B cell (primary cell): ENCODE data around the gene PDK1. TPM values are rescaled to one million over a fixed set of nuclear protein-coding genes. Genes with fewer than 3 reads are reported as not detected.

ENCODE experiments used
- ATAC-seq: fragments of 200-7000 bp; cut with Tn5 transposase; one replicate; pipeline ENCODE4 v1.10.0; 2021; ENCODE audit warnings: low read depth, mild to moderate bottlenecking, moderate number of reproducible peaks, moderate library complexity
- CTCF ChIA-PET: fragments of 350-600 bp; sonication (Branson Sonifier 250); formaldehyde crosslinking; loops from one replicate; lab custom pipeline; 2021; ENCODE audit warnings: antibody characterized with exemption, inconsistent platforms; lab: Charles Lee
- POLR2A ChIA-PET: fragments of 350-600 bp; sonication (Branson Sonifier 250); formaldehyde crosslinking; loops from one replicate; lab custom pipeline; 2021; ENCODE audit warnings: antibody characterized with exemption; lab: Charles Lee
- DNase-seq: peaks from one replicate; pipeline ENCODE4 v3.0.0; 2013
- H2AFZ ChIP-seq: 2 replicates; pipeline ENCODE4 v1.6.1; 2012; ENCODE audit warnings: mild to moderate bottlenecking, low read depth, low read length; ENCODE audit not compliant: insufficient read depth, poor library complexity, severe bottlenecking
- H3K27ac ChIP-seq, 2 donors: 1 replicate in 1 of 2; 2 replicates in 1 of 2; pipeline ENCODE4 v1.5.1; 2012 to 2013; ENCODE audit warnings: low read length in 2 of 2, mild to moderate bottlenecking in 2 of 2, moderate library complexity in 1 of 2
- H3K27me3 ChIP-seq, 4 experiments: fragments of 200-600 bp in 1 of 4; sonication (generic) in 1 of 4; replicated peaks in 1 of 4; 1 replicate in 2 of 4; 2 replicates in 2 of 4; pipeline versions ENCODE4 v1.6.1 to v1.7.0; 2013 to 2016; ENCODE audit warnings: low read length in 3 of 4, mild to moderate bottlenecking in 2 of 4, mixed read lengths in 1 of 4, moderate library complexity in 1 of 4; ENCODE audit not compliant: insufficient read depth in 4 of 4, control insufficient read depth in 3 of 4; ENCODE audit errors: control extremely low read depth in 1 of 4
- H3K36me3 ChIP-seq, 2 experiments: replicated peaks in 1 of 2; 1 replicate in 1 of 2; 2 replicates in 1 of 2; pipeline versions ENCODE4 v1.6.1 to v1.7.1; 2013; ENCODE audit warnings: low read length in 1 of 2; ENCODE audit not compliant: insufficient read depth in 2 of 2, control insufficient read depth in 1 of 2; ENCODE audit errors: control extremely low read depth in 1 of 2, extremely low read depth in 1 of 2
- H3K4me1 ChIP-seq, 2 donors: fragments of 200-600 bp in 1 of 2; sonication (generic) in 1 of 2; 1 replicate in 1 of 2; 2 replicates in 1 of 2; pipeline versions ENCODE4 v1.5.1 to v1.6.1; 2013 to 2017; ENCODE audit warnings: low read length in 2 of 2; ENCODE audit not compliant: control insufficient read depth in 2 of 2, insufficient read depth in 2 of 2
- H3K4me2 ChIP-seq: replicated peaks from 2 replicates; pipeline ENCODE3; 2012; ENCODE audit warnings: mild to moderate bottlenecking, low read depth, low read length; ENCODE audit not compliant: poor library complexity, severe bottlenecking
- H3K4me3 ChIP-seq, 5 experiments: fragments of 200-600 bp in 1 of 5; sonication (generic) in 1 of 5; 1 replicate in 3 of 5; 2 replicates in 2 of 5; pipeline versions ENCODE4 v1.5.1 to v1.7.0; 2011 to 2016; ENCODE audit warnings: low read length in 4 of 5, mild to moderate bottlenecking in 4 of 5, low read depth in 2 of 5, control low read depth in 1 of 5, moderate library complexity in 1 of 5; ENCODE audit not compliant: insufficient read depth in 1 of 5; ENCODE audit errors: control extremely low read depth in 1 of 5, extremely low read depth in 1 of 5
- H3K79me2 ChIP-seq: fragments of 200-600 bp; sonication (generic); one replicate; pipeline ENCODE4 v1.6.0; 2016; ENCODE audit warnings: low read length; ENCODE audit not compliant: control insufficient read depth, insufficient read depth
- H3K9ac ChIP-seq: fragments of 200-600 bp; sonication (generic); 2 replicates; pipeline ENCODE4 v1.6.1; 2017; ENCODE audit warnings: mild to moderate bottlenecking, low read length, moderate library complexity
- H3K9me3 ChIP-seq, 3 donors: one replicate each; pipeline versions ENCODE4 v1.6.1 to v1.7.1; 2013; ENCODE audit warnings: low read length in 2 of 3; ENCODE audit not compliant: control insufficient read depth in 2 of 3, insufficient read depth in 1 of 3; ENCODE audit errors: control extremely low read depth in 1 of 3
- H4K20me1 ChIP-seq: 2 replicates; pipeline ENCODE4 v1.6.0; 2012; ENCODE audit warnings: mild to moderate bottlenecking, low read length; ENCODE audit not compliant: insufficient read depth, control insufficient read depth, poor library complexity, severe bottlenecking
- H3K27ac Mint-ChIP-seq: one replicate; pipeline ENCODE4 v1.8.0; 2021; ENCODE audit warnings: mixed read lengths
- H3K27me3 Mint-ChIP-seq: one replicate; pipeline ENCODE4 v1.8.0; 2021; ENCODE audit warnings: mixed read lengths
- H3K4me1 Mint-ChIP-seq: one replicate; pipeline ENCODE4 v1.8.0; 2021; ENCODE audit warnings: mixed read lengths
- H3K4me3 Mint-ChIP-seq: one replicate; pipeline ENCODE4 v1.8.0; 2021; ENCODE audit warnings: mixed read lengths
- H3K9me3 Mint-ChIP-seq: one replicate; pipeline ENCODE4 v1.8.0; 2022; ENCODE audit warnings: mixed read lengths; ENCODE audit not compliant: insufficient read depth
- CTCF ChIP-seq: fragments of 200-600 bp; IDR thresholded peaks from one replicate; pipeline ENCODE4 v1.8.0; 2022; ENCODE audit warnings: antibody characterized with exemption, mild to moderate bottlenecking
- EZH2 ChIP-seq: IDR thresholded peaks from 2 replicates; pipeline ENCODE4 v1.6.1; 2012; ENCODE audit warnings: borderline replicate concordance, low read depth, mild to moderate bottlenecking, moderate library complexity, low read length; ENCODE audit not compliant: insufficient read depth, poor library complexity, severe bottlenecking
- WGBS: methylation state at CpG from one replicate; pipeline ENCODE4 v1.1.5; 2013; ENCODE audit warnings: missing lambda C conversion rate; ENCODE audit not compliant: insufficient coverage; 5-methylcytosine and 5-hydroxymethylcytosine counted together
- intact Hi-C: fragments of 100-400 bp; cut with micrococcal nuclease; formaldehyde crosslinking; loops from one replicate; pipeline ENCODE4 v1.10.0; 2022
- polyA plus RNA-seq: library from polyadenylated mRNA; depleted of rRNA; stranded (reverse); fragments of >200 nt; gene quantifications from 2 replicates; pipeline ENCODE4 v1.2.3, GENCODE V29; 2012
- total RNA-seq, 2 donors: library from RNA; stranded (reverse); fragments of 120-200 nt in 1 of 2; gene quantifications; 1 replicate in 1 of 2; 2 replicates in 1 of 2; pipeline versions ENCODE4 v1.2.3 to v1.2.4, GENCODE V29; 2013 to 2022

Gene PDK1
- total and polyA plus RNA-seq, 2 donors (not counting 1 experiment from before 2014, with no cell fraction given) = 12.5 to 25.5 TPM

- no peak for DNase-seq
- ATAC-seq = no peak
- Histone ChIP-seq H3K4me2 (no peak overlapping the region), H3K36me3 (peaks cover 2 to 7% of the 10 kb centered on the region in 2 experiments), H3K79me2 (no peaks in the 10 kb centered on the region), H3K4me1 (no peaks in the 10 kb centered on the region), H2AFZ (no peak overlapping the region), H4K20me1 (no peaks in the 10 kb centered on the region), H3K27ac (no peak overlapping the region), H3K9me3 (peaks cover 0 to 6% (median 0%) of the 10 kb centered on the region in 3 donors), H3K4me3 (no peak overlapping the region), H3K9ac (no peak overlapping the region), H3K27me3 (no peaks in the 10 kb centered on the region)
- intact Hi-C loops = no loop called here
- no peaks in the 10 kb centered on the region for H3K27me3 Mint-ChIP-seq
- POLR2A ChIA-PET = no interaction called here
- 80% methylated on average over 1 of the region's 5 CpGs for WGBS
- no peak overlapping the region for H3K27ac Mint-ChIP-seq
- no peaks in the 10 kb centered on the region for H3K9me3 Mint-ChIP-seq
- H3K4me3 Mint-ChIP-seq = no peak overlapping the region
- CTCF ChIA-PET = no interaction called here
- no peak for TF ChIP-seq EZH2
- no peak for TF ChIP-seq CTCF
- H3K4me1 Mint-ChIP-seq = peaks cover 3% of the 10 kb centered on the region
Observed at GRCh38 chr2:172615727-172616261, 59.9 kb downstream of the PDK1 start.

DNA sequence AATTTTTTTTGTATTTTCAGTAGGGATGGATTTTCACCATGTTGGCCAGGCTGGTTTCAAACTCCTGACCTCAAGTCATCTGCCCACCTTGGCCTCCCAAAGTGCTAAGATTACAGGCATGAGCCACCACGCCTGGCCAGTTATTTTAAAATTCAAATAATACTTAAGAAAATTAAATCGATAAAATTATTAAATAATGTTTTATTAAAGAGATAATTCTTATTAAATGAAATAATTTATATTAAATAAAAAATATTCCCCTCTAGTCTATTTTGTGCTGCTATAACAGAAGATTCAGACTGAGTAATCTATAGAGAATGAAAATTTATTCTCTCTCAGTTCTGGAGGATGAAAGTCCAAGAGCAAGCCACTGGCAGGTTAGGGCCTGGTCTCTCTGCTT lies 61.2 kb downstream of the PDK1 start:
- H3K27ac ChIP-seq = no peak overlapping the region
- ATAC-seq = no peak
- ChIA-PET POLR2A (no interaction called here), CTCF (no interaction called here)
- no peak overlapping the region for H3K4me3 ChIP-seq
- no peaks in the 10 kb centered on the region for H3K4me1 ChIP-seq
- no peak overlapping the region for H3K4me2 ChIP-seq
- TF ChIP-seq EZH2 (no peak), CTCF (no peak)
- no peaks in the 10 kb centered on the region for H3K79me2 ChIP-seq
- H3K4me3 Mint-ChIP-seq = no peak overlapping the region
- H2AFZ ChIP-seq = no peak overlapping the region
- H4K20me1 ChIP-seq = no peaks in the 10 kb centered on the region
- H3K9me3 ChIP-seq = peaks cover 0 to 6% (median 0%) of the 10 kb centered on the region in 3 donors
- H3K4me1 Mint-ChIP-seq = peaks cover 3% of the 10 kb centered on the region
- peaks cover 0 to 7% of the 10 kb centered on the region in 2 experiments for H3K36me3 ChIP-seq
- no peaks in the 10 kb centered on the region for H3K27me3 ChIP-seq
- H3K9ac ChIP-seq = no peak overlapping the region
- H3K27me3 Mint-ChIP-seq = no peaks in the 10 kb centered on the region
- intact Hi-C loops = no loop called here
- DNase-seq = no peak
- H3K27ac Mint-ChIP-seq = no peak overlapping the region
- no peaks in the 10 kb centered on the region for H3K9me3 Mint-ChIP-seq
- no CpG with 5 or more reads among the region's 2 CpGs for WGBS
